ENCODE measurements around the gene ILDR2. TPM values are rescaled to one million over a fixed set of nuclear protein-coding genes. Genes with fewer than 3 reads are reported as not detected.

ILDR2 gene
- under 0.01 and 0.36 TPM in 2 replicates for total RNA-seq

GRCh38 chr1:166975361-166976129, at the start of gene ILDR2:
ILDR2 (minus strand) TSS chr1:166975540; CDS start chr1:166975268, 272 bp downstream.
- H3K36me3 ChIP-seq (ENCODE audit: insufficient read depth, low read length) = no peaks in the 10 kb centered on the region
- H3K79me2 ChIP-seq (ENCODE audit: insufficient read depth, low read length) = no peaks in the 10 kb centered on the region
- H3K27me3 ChIP-seq (ENCODE audit: insufficient read depth, low read length) = peaks cover 50% of the 10 kb centered on the region
- peak; percentile 83 for DNase-seq (ENCODE audit: insufficient read length, low spot score, missing footprints)
- no peaks in the 10 kb centered on the region for H3K9me3 ChIP-seq (ENCODE audit: low read depth, low read length)
- peak within 1 kb of the TSS; percentile 73 for H2AFZ ChIP-seq (ENCODE audit: low read length)
- H4K20me1 ChIP-seq (ENCODE audit: insufficient read depth, low read length) = no peaks in the 10 kb centered on the region
- H3K4me3 ChIP-seq (ENCODE audit: insufficient read depth, low read length) = peak within 1 kb of the TSS; percentile 72
- no peak for TF ChIP-seq CTCF (IDR thresholded peaks at IDR 0.05; ENCODE audit: extremely low read depth, low read depth, low read length)
- peak within 1 kb of the TSS; percentile 86 for H3K4me2 ChIP-seq (ENCODE audit: insufficient read depth, low read length)
- peaks cover 3% of the 10 kb centered on the region for H3K4me1 ChIP-seq (ENCODE audit: insufficient read depth, low read length)
- no peak within 1 kb of the TSS for H3K27ac ChIP-seq (ENCODE audit: low read depth, low read length)

GRCh38 chr1:167022384-167022783, 47.0 kb upstream of the ILDR2 start:
- no peak for TF ChIP-seq CTCF (IDR thresholded peaks at IDR 0.05; ENCODE audit: extremely low read depth, low read depth, low read length)
- Histone ChIP-seq H3K4me3 (ENCODE audit: insufficient read depth, low read length) (no peak overlapping the region), H3K36me3 (ENCODE audit: insufficient read depth, low read length) (no peaks in the 10 kb centered on the region), H3K9me3 (ENCODE audit: low read depth, low read length) (no peaks in the 10 kb centered on the region), H4K20me1 (ENCODE audit: insufficient read depth, low read length) (no peaks in the 10 kb centered on the region), H3K27ac (ENCODE audit: low read depth, low read length) (no peak overlapping the region), H3K4me2 (ENCODE audit: insufficient read depth, low read length) (no peak overlapping the region), H3K27me3 (ENCODE audit: insufficient read depth, low read length) (no peaks in the 10 kb centered on the region), H2AFZ (ENCODE audit: low read length) (no peak overlapping the region), H3K4me1 (ENCODE audit: insufficient read depth, low read length) (no peaks in the 10 kb centered on the region), H3K79me2 (ENCODE audit: insufficient read depth, low read length) (no peaks in the 10 kb centered on the region)
- DNase-seq (ENCODE audit: insufficient read length, low spot score, missing footprints) = no peak

GRCh38 chr1:167016100-167016750, 40.9 kb upstream of the ILDR2 start:
- no peak for TF ChIP-seq CTCF (IDR thresholded peaks at IDR 0.05; ENCODE audit: extremely low read depth, low read depth, low read length)
- Histone ChIP-seq H3K4me1 (ENCODE audit: insufficient read depth, low read length) (no peaks in the 10 kb centered on the region), H2AFZ (ENCODE audit: low read length) (no peak overlapping the region), H3K9me3 (ENCODE audit: low read depth, low read length) (no peaks in the 10 kb centered on the region), H3K27me3 (ENCODE audit: insufficient read depth, low read length) (no peaks in the 10 kb centered on the region), H3K79me2 (ENCODE audit: insufficient read depth, low read length) (no peaks in the 10 kb centered on the region), H3K4me2 (ENCODE audit: insufficient read depth, low read length) (no peak overlapping the region), H3K27ac (ENCODE audit: low read depth, low read length) (no peak overlapping the region), H3K4me3 (ENCODE audit: insufficient read depth, low read length) (no peak overlapping the region), H3K36me3 (ENCODE audit: insufficient read depth, low read length) (no peaks in the 10 kb centered on the region), H4K20me1 (ENCODE audit: insufficient read depth, low read length) (no peaks in the 10 kb centered on the region)
- DNase-seq (ENCODE audit: insufficient read length, low spot score, missing footprints) = no peak
